ENCODE measurements around the gene COL16A1.

The COL16A1 gene

GRCh38 chr1:31666263-31666963, 37.4 kb downstream of the COL16A1 start:
- no peaks in the 10 kb centered on the region for H3K36me3 ChIP-seq (ENCODE audit: insufficient read depth, insufficient read length, low read length)
- H3K27me3 ChIP-seq (ENCODE audit: insufficient read depth, insufficient read length), result peaks cover 3% of the 10 kb centered on the region
- H3K4me3 ChIP-seq (ENCODE audit: insufficient read length, low read depth), result no peak overlapping the region
- H3K9me3 ChIP-seq (ENCODE audit: insufficient read depth, low read length), result no peaks in the 10 kb centered on the region
- no peak for DNase-seq (ENCODE audit: low read depth, low spot score)
- no peak for TF ChIP-seq SUZ12 (IDR thresholded peaks at IDR 0.05; ENCODE audit: extremely low read depth, insufficient read depth, insufficient read length)
- TF ChIP-seq YY1 (IDR thresholded peaks at IDR 0.05; ENCODE audit: insufficient read depth, insufficient read length), result no peak
- TF ChIP-seq ZNF274 (IDR thresholded peaks at IDR 0.05; ENCODE audit: low read depth, low read length), result no peak
- peak overlapping the region; percentile 14 for H3K9ac ChIP-seq (ENCODE audit: insufficient read length, low read depth)
- peaks cover 34% of the 10 kb centered on the region for H3K4me1 ChIP-seq (ENCODE audit: insufficient read depth, insufficient read length)

DNA sequence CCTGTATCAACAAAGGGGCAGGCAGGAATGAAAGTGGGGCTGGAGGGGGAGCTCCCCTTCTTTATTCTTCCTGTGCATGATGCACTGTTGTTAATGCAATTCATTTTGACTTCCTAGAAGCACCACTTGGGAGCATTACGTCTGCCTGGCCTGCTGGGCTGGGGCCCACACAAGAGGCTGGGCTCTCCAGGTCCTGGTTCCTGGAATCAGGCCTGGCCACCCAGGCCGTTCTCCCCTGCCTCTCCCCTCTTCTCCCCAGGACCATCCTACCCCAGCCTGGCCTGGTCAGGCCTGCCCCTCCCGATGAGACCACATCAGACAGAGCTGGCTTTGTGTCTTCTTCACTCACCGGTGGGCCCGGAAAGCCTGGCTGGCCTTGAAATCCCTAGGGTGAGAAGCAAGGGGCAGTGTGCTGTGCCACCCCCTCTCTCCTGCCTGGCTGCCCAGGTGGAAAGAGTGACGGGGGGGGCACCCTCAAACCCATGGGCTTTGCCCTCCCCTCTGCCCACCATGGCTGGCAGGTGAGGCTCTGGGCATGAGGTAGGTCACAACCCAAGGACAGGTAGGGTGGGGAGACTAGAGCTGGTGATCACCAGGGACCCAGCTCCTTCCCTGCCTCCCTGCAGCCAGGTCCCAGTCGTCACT, 38.5 kb downstream of the COL16A1 start:
- TF ChIP-seq SUZ12 (IDR thresholded peaks at IDR 0.05; ENCODE audit: extremely low read depth, insufficient read depth, insufficient read length) (no peak), ZNF274 (IDR thresholded peaks at IDR 0.05; ENCODE audit: low read depth, low read length) (no peak), YY1 (IDR thresholded peaks at IDR 0.05; ENCODE audit: insufficient read depth, insufficient read length) (no peak)

GRCh38 chr1:31664528-31664927, 39.3 kb downstream of the COL16A1 start:
- no peaks in the 10 kb centered on the region for H3K9me3 ChIP-seq (ENCODE audit: insufficient read depth, low read length)
- TF ChIP-seq ZNF274 (IDR thresholded peaks at IDR 0.05; ENCODE audit: low read depth, low read length) (no peak), SUZ12 (IDR thresholded peaks at IDR 0.05; ENCODE audit: extremely low read depth, insufficient read depth, insufficient read length) (no peak), YY1 (IDR thresholded peaks at IDR 0.05; ENCODE audit: insufficient read depth, insufficient read length) (no peak)
- H3K9ac ChIP-seq (ENCODE audit: insufficient read length, low read depth), result no peak overlapping the region
- H3K4me1 ChIP-seq (ENCODE audit: insufficient read depth, insufficient read length), result peaks cover 26% of the 10 kb centered on the region
- no peak overlapping the region for H3K4me3 ChIP-seq (ENCODE audit: insufficient read length, low read depth)
- peaks cover 3% of the 10 kb centered on the region for H3K27me3 ChIP-seq (ENCODE audit: insufficient read depth, insufficient read length)
- DNase-seq (ENCODE audit: low read depth, low spot score), result no peak
- no peaks in the 10 kb centered on the region for H3K36me3 ChIP-seq (ENCODE audit: insufficient read depth, insufficient read length, low read length)

More for the DNA sequence above, 38.5 kb downstream of the COL16A1 start:
- Histone ChIP-seq H3K9ac (ENCODE audit: insufficient read length, low read depth) (no peak overlapping the region), H3K4me3 (ENCODE audit: insufficient read length, low read depth) (no peak overlapping the region), H3K36me3 (ENCODE audit: insufficient read depth, insufficient read length, low read length) (no peaks in the 10 kb centered on the region), H3K27me3 (ENCODE audit: insufficient read depth, insufficient read length) (peaks cover 3% of the 10 kb centered on the region), H3K4me1 (ENCODE audit: insufficient read depth, insufficient read length) (peaks cover 28% of the 10 kb centered on the region), H3K9me3 (ENCODE audit: insufficient read depth, low read length) (no peaks in the 10 kb centered on the region)
- no peak for DNase-seq (ENCODE audit: low read depth, low spot score)

DNA sequence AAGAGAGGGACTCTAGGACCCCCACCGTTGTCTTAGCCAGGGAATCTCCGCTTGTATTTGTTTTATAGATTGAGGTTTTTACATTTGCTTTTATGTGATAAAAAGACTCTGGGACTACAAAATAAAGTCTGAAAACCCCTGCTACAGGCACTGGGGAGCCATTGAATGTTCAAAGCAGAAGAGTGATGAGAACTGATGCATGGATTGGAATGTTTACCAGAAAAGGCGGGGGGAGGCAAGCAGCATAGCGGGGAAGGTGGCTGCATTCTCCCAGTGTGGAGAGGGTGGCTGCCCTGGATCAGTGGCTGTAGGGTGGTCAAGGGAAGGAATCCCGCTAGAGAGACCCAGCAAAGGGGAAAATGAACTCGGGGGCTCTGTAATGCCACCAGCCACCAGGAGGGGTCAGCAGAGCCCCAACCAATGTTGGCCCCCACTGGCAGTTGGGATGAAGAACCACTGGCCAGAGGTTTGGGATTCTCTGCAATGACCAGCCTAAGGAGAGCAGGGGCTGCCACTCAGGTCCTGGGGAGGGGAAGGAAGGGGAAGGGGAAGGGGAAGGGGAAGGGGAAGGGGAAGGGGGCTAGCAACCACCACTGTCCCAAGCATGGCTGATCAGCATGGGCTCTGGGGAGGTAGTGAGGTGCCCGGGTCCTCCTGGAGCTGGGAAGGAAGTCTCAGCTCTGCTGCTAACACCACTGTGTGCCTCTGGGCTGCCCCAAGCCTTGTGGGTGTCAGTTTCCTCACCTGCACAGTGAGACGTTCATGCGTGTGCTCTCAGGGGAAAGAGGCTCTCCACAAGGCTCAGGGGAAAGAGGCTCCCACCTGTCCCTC, 40.0 kb downstream of the COL16A1 start:
- Histone ChIP-seq H3K9me3 (ENCODE audit: insufficient read depth, low read length) (no peaks in the 10 kb centered on the region), H3K36me3 (ENCODE audit: insufficient read depth, insufficient read length, low read length) (no peaks in the 10 kb centered on the region), H3K27me3 (ENCODE audit: insufficient read depth, insufficient read length) (no peaks in the 10 kb centered on the region), H3K4me3 (ENCODE audit: insufficient read length, low read depth) (no peak overlapping the region), H3K9ac (ENCODE audit: insufficient read length, low read depth) (no peak overlapping the region), H3K4me1 (ENCODE audit: insufficient read depth, insufficient read length) (peaks cover 30% of the 10 kb centered on the region)
- peak; percentile 54 for DNase-seq (ENCODE audit: low read depth, low spot score)
- TF ChIP-seq SUZ12 (IDR thresholded peaks at IDR 0.05; ENCODE audit: extremely low read depth, insufficient read depth, insufficient read length), result no peak
- TF ChIP-seq ZNF274 (IDR thresholded peaks at IDR 0.05; ENCODE audit: low read depth, low read length), result no peak
- no peak for TF ChIP-seq YY1 (IDR thresholded peaks at IDR 0.05; ENCODE audit: insufficient read depth, insufficient read length)

DNA sequence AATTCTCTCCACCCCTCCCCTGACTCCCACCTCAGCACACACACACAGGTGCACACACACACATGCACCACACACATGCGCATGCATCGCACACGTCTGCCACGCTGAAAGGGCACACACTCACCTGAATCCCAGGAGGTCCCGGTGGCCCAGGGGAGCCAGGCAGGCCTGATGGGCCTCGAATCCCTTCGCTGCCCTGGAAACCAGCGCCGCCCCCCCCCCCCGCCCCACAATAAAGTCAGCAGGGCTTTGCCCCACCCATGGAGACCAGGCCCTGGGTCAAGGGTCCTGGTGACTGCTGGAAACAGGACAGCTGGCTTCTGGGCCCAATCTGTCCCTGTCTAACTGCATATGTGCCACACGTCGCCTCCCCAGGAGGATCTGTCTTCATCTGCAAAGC, 41.4 kb downstream of the COL16A1 start:
- no peak for DNase-seq (ENCODE audit: low read depth, low spot score)
- Histone ChIP-seq H3K36me3 (ENCODE audit: insufficient read depth, insufficient read length, low read length) (no peaks in the 10 kb centered on the region), H3K9me3 (ENCODE audit: insufficient read depth, low read length) (no peaks in the 10 kb centered on the region), H3K27me3 (ENCODE audit: insufficient read depth, insufficient read length) (no peaks in the 10 kb centered on the region), H3K4me1 (ENCODE audit: insufficient read depth, insufficient read length) (peaks cover 26% of the 10 kb centered on the region), H3K9ac (ENCODE audit: insufficient read length, low read depth) (no peak overlapping the region), H3K4me3 (ENCODE audit: insufficient read length, low read depth) (no peak overlapping the region)
- TF ChIP-seq ZNF274 (IDR thresholded peaks at IDR 0.05; ENCODE audit: low read depth, low read length), result no peak
- no peak for TF ChIP-seq YY1 (IDR thresholded peaks at IDR 0.05; ENCODE audit: insufficient read depth, insufficient read length)
- TF ChIP-seq SUZ12 (IDR thresholded peaks at IDR 0.05; ENCODE audit: extremely low read depth, insufficient read depth, insufficient read length), result no peak

DNA sequence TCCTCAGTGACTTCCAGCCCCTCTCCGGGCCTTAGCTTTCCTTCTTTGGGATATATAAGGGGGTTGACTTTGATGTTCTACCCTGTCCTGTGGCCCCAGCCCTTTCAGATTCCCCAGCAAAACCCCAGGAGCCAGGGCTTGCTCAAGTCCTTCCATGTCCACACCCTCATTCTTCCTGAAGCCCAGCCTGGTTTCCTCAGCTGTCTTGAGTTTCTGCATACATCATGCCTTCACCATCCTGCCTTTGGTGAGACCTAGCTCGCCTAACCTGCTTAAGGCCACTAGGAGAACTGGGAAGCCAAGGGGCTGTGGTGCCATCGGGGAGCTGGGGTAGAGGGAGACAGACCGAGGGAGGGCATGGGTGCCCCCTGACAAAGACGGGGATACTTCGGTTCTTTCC, 42.0 kb downstream of the COL16A1 start:
- Histone ChIP-seq H3K36me3 (ENCODE audit: insufficient read depth, insufficient read length, low read length) (no peaks in the 10 kb centered on the region), H3K4me1 (ENCODE audit: insufficient read depth, insufficient read length) (peaks cover 24% of the 10 kb centered on the region), H3K4me3 (ENCODE audit: insufficient read length, low read depth) (no peak overlapping the region), H3K9me3 (ENCODE audit: insufficient read depth, low read length) (no peaks in the 10 kb centered on the region), H3K9ac (ENCODE audit: insufficient read length, low read depth) (no peak overlapping the region), H3K27me3 (ENCODE audit: insufficient read depth, insufficient read length) (no peaks in the 10 kb centered on the region)
- DNase-seq (ENCODE audit: low read depth, low spot score), result no peak
- TF ChIP-seq ZNF274 (IDR thresholded peaks at IDR 0.05; ENCODE audit: low read depth, low read length) (no peak), SUZ12 (IDR thresholded peaks at IDR 0.05; ENCODE audit: extremely low read depth, insufficient read depth, insufficient read length) (no peak), YY1 (IDR thresholded peaks at IDR 0.05; ENCODE audit: insufficient read depth, insufficient read length) (no peak)
